IMR-90 (cell line): ENCODE data around the gene ZFX. TPM values are rescaled to one million over a fixed set of nuclear protein-coding genes. Genes with fewer than 3 reads are reported as not detected.

ENCODE experiments used
- ATAC-seq: fragments of 200-7000 bp; cut with Tn5 transposase; 2 replicates; pipeline ENCODE4 v1.9.1; 2020; ENCODE audit warnings: low read depth, mild to moderate bottlenecking, moderate library complexity
- BruUV-seq: library from RNA; stranded (reverse); fragments of 400-500 nt; replicated peaks from 2 replicates; lab custom pipeline; 2021; lab: Mats Ljungman, UMichigan
- CTCF ChIA-PET: fragments of 300-600 bp; formaldehyde crosslinking; extraction: SDS; loops from one replicate; lab custom pipeline; 2021; ENCODE audit warnings: antibody characterized with exemption; lab: Yijun Ruan, JAX
- POLR2A ChIA-PET: fragments of 300-600 bp; sonication (Branson Sonifier 250); formaldehyde crosslinking; loops from one replicate; lab custom pipeline; 2022; ENCODE audit warnings: antibody characterized with exemption; ENCODE audit not compliant: unreplicated experiment; lab: Charles Lee
- DNase-seq: peaks from one replicate; pipeline ENCODE4 v3.0.0; 2013
- H2AFZ ChIP-seq: replicated peaks from 2 replicates; pipeline ENCODE3; 2013; ENCODE audit warnings: low read length, mild to moderate bottlenecking; ENCODE audit not compliant: poor library complexity
- H2AK5ac ChIP-seq: 2 replicates; pipeline ENCODE4 v1.6.1; 2013; ENCODE audit warnings: low read depth, low read length, inconsistent platforms
- H2AK9ac ChIP-seq: replicated peaks from 2 replicates; pipeline ENCODE3; 2013; ENCODE audit warnings: mild to moderate bottlenecking, low read depth, low read length, moderate library complexity; ENCODE audit not compliant: poor library complexity
- H2BK120ac ChIP-seq: 2 replicates; pipeline ENCODE4 v1.6.1; 2013; ENCODE audit warnings: low read depth, low read length, inconsistent platforms
- H2BK15ac ChIP-seq: 3 replicates; pipeline ENCODE4 v1.6.1; 2013; ENCODE audit warnings: low read depth, low read length, inconsistent platforms
- H2BK20ac ChIP-seq: 2 replicates; pipeline ENCODE4 v1.6.1; 2013; ENCODE audit warnings: low read depth, mild to moderate bottlenecking, inconsistent platforms, low read length, moderate library complexity
- H2BK5ac ChIP-seq: 2 replicates; pipeline ENCODE4 v1.6.1; 2013; ENCODE audit warnings: mild to moderate bottlenecking, low read depth, low read length, inconsistent platforms; ENCODE audit not compliant: poor library complexity, severe bottlenecking
- H3K14ac ChIP-seq: replicated peaks from 2 replicates; pipeline ENCODE4 v1.6.1; 2013; ENCODE audit warnings: low read depth, low read length, inconsistent platforms
- H3K18ac ChIP-seq: 2 replicates; pipeline ENCODE4 v1.6.1; 2013; ENCODE audit warnings: low read depth, low read length, control low read depth
- H3K23ac ChIP-seq: 2 replicates; pipeline ENCODE4 v1.6.1; 2013; ENCODE audit warnings: low read depth, low read length, inconsistent platforms
- H3K27ac ChIP-seq: 2 replicates; pipeline ENCODE4 v1.5.1; 2013; ENCODE audit warnings: mild to moderate bottlenecking, control low read depth, low read length; ENCODE audit not compliant: insufficient read depth
- H3K27me3 ChIP-seq: 2 replicates; pipeline ENCODE4 v1.6.1; 2013; ENCODE audit warnings: low read length; ENCODE audit not compliant: control insufficient read depth, insufficient read depth
- H3K36me3 ChIP-seq: 2 replicates; pipeline ENCODE4 v1.6.1; 2013; ENCODE audit warnings: low read length, mixed read lengths; ENCODE audit not compliant: control insufficient read depth, insufficient read depth
- H3K4ac ChIP-seq: 2 replicates; pipeline ENCODE4 v1.6.1; 2013; ENCODE audit warnings: low read depth, low read length, inconsistent platforms
- H3K4me1 ChIP-seq: 2 replicates; pipeline ENCODE4 v1.6.1; 2013; ENCODE audit warnings: low read length, mixed read lengths; ENCODE audit not compliant: control insufficient read depth, insufficient read depth
- H3K4me2 ChIP-seq: 2 replicates; pipeline ENCODE4 v1.6.1; 2013; ENCODE audit warnings: low read depth, mild to moderate bottlenecking, control low read depth, low read length, moderate library complexity
- H3K4me3 ChIP-seq: 2 replicates; pipeline ENCODE4 v1.5.1; 2013; ENCODE audit warnings: low read depth, mild to moderate bottlenecking, control low read depth, low read length, moderate library complexity; ENCODE audit not compliant: insufficient read depth
- H3K56ac ChIP-seq: 2 replicates; pipeline ENCODE4 v1.6.1; 2013; ENCODE audit warnings: low read length, inconsistent platforms; ENCODE audit not compliant: insufficient read depth; ENCODE audit errors: extremely low read depth
- H3K79me1 ChIP-seq, 2 experiments: 2 replicates each; pipeline ENCODE4 v1.6.1; 2013; ENCODE audit warnings: low read length in 2 of 2, inconsistent platforms in 1 of 2, low read depth in 1 of 2
- H3K9ac ChIP-seq: 2 replicates; pipeline ENCODE4 v1.6.1; 2013; ENCODE audit warnings: low read depth, low read length, control low read depth
- H3K9me1 ChIP-seq: 2 replicates; pipeline ENCODE4 v1.6.1; 2013; ENCODE audit warnings: low read length, inconsistent platforms; ENCODE audit not compliant: insufficient read depth
- H3K9me3 ChIP-seq: 2 replicates; pipeline ENCODE4 v1.6.1; 2013; ENCODE audit warnings: low read length; ENCODE audit not compliant: control insufficient read depth, insufficient read depth
- H4K20me1 ChIP-seq: 2 replicates; pipeline ENCODE4 v1.6.1; 2013; ENCODE audit warnings: low read length, inconsistent platforms; ENCODE audit not compliant: insufficient read depth
- H4K5ac ChIP-seq: 2 replicates; pipeline ENCODE4 v1.6.1; 2013; ENCODE audit warnings: mild to moderate bottlenecking, low read depth, low read length, control low read depth
- H4K8ac ChIP-seq, 2 experiments: 2 replicates each; pipeline ENCODE4 v1.6.1; 2013; ENCODE audit warnings: low read depth in 2 of 2, low read length in 2 of 2, control low read depth in 1 of 2, inconsistent platforms in 1 of 2
- H4K91ac ChIP-seq: 2 replicates; pipeline ENCODE4 v1.6.1; 2013; ENCODE audit warnings: low read depth, low read length, inconsistent platforms; ENCODE audit not compliant: insufficient read depth
- MAFK ChIP-seq: IDR thresholded peaks from 2 replicates; pipeline ENCODE4 v1.6.1; 2012; ENCODE audit warnings: low read depth, low read length, improper control_type of control experiment
- SMC3 ChIP-seq: fragments of 150-350 bp; IDR thresholded peaks from 2 replicates; pipeline ENCODE4 v1.6.1; 2016; ENCODE audit warnings: low read depth, mild to moderate bottlenecking, antibody characterized with exemption, low read length, moderate library complexity
- WGBS, 2 experiments: methylation state at CpG; one replicate each; pipeline versions ENCODE4 v1.1.5 to v1.1.7; 2013; ENCODE audit warnings: missing lambda C conversion rate in 2 of 2; ENCODE audit not compliant: insufficient read length in 1 of 2; ENCODE audit errors: extremely low coverage in 2 of 2; 5-methylcytosine and 5-hydroxymethylcytosine counted together
- dilution Hi-C: fragments of 300-500 bp; cut with HindIII; formaldehyde crosslinking; loops from one replicate; pipeline ENCODE4 v1.14.3; 2018; ENCODE audit warnings: low sequenced_read_pairs; ENCODE audit not compliant: unreplicated experiment
- in situ Hi-C: fragments of 300-500 bp; cut with MboI; formaldehyde crosslinking; loops from 3 replicates; pipeline ENCODE4 v1.14.3; 2019; ENCODE audit warnings: low sequenced_read_pairs, inconsistent platforms, mixed read lengths
- intact Hi-C: fragments of 100-400 bp; cut with micrococcal nuclease; formaldehyde crosslinking; loops from 2 replicates; pipeline ENCODE4 v1.10.0; 2022
- polyA plus RNA-seq, 3 experiments: library from polyadenylated mRNA; depleted of rRNA; stranded (reverse); fragments of >200 nt; gene quantifications; 2 replicates each; pipeline ENCODE4 v1.2.3, GENCODE V29; 2012; ENCODE audit warnings: low replicate concordance in 1 of 3
- total RNA-seq: library from RNA; depleted of rRNA; stranded (reverse); fragments of >200 nt; gene quantifications from 2 replicates; pipeline ENCODE4 v1.2.3, GENCODE V29; 2012
- TF ChIP-seq, protein P1 (sequence below): fragments of 150-350 bp; IDR thresholded peaks from 2 replicates; pipeline ENCODE4 v1.6.1; 2017; ENCODE audit warnings: mild to moderate bottlenecking, antibody characterized with exemption, low read length, low read depth

The ZFX gene
- total and polyA plus RNA-seq, 2 of the 4 experiments (the other 2 are of a cell fraction) = 16.0 to 99.3 TPM

DNA sequence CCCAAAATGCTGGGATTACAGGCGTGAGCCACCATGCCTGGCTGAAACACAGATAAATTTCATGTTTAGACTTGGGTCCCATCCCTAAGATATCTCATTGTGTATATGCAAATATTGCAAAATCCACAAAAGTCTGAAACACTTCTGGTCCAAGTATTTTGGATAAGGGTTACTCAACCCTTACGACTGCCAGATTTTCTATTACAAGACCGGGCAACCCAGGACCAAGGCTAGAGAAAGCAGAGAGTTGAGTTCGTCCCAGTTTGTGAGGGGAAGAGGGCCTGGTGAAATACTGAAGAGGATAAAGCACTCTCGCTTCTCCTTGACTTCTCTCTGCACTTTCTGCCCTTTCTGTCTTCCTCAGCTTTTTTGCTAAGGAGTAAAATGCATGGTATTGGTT lies 34.5 kb downstream of the ZFX start:
- H2BK20ac ChIP-seq = no peak overlapping the region
- no peak overlapping the region for H4K91ac ChIP-seq
- in situ Hi-C loops (no loop called here), dilution Hi-C loops (no loop called here), intact Hi-C loops (no loop called here)
- ChIA-PET CTCF (no interaction called here), POLR2A (no interaction called here)
- no peak overlapping the region for H2BK15ac ChIP-seq
- no peaks in the 10 kb centered on the region for H3K9me3 ChIP-seq
- H3K4ac ChIP-seq = no peak overlapping the region
- H2BK5ac ChIP-seq = no peak overlapping the region
- H2AK9ac ChIP-seq = no peak overlapping the region
- H4K8ac ChIP-seq = no peak overlapping the region
- no peak overlapping the region for H3K18ac ChIP-seq
- H3K56ac ChIP-seq = no peak overlapping the region
- no peak overlapping the region for H2BK120ac ChIP-seq
- no peak overlapping the region for H3K27ac ChIP-seq
- no peak overlapping the region for H3K4me3 ChIP-seq
- peaks cover 67% of the 10 kb centered on the region for H4K20me1 ChIP-seq
- DNase-seq (no peak), ATAC-seq (no peak)
- H2AFZ ChIP-seq = no peak overlapping the region
- TF ChIP-seq, protein P1, sequence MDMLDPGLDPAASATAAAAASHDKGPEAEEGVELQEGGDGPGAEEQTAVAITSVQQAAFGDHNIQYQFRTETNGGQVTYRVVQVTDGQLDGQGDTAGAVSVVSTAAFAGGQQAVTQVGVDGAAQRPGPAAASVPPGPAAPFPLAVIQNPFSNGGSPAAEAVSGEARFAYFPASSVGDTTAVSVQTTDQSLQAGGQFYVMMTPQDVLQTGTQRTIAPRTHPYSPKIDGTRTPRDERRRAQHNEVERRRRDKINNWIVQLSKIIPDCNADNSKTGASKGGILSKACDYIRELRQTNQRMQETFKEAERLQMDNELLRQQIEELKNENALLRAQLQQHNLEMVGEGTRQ = no peak
- TF ChIP-seq MAFK = no peak
- no peak for TF ChIP-seq SMC3
- peaks cover 5% of the 10 kb centered on the region for H3K9me1 ChIP-seq
- no peaks in the 10 kb centered on the region for H3K4me1 ChIP-seq
- no TSS peak for BruUV-seq
- no peaks in the 10 kb centered on the region for H3K27me3 ChIP-seq
- no peak overlapping the region for H3K23ac ChIP-seq
- H3K9ac ChIP-seq = no peak overlapping the region
- H3K79me1 ChIP-seq = peaks cover 21 to 59% of the 10 kb centered on the region in 2 experiments
- H2AK5ac ChIP-seq = no peak overlapping the region
- H4K5ac ChIP-seq = no peak overlapping the region
- no CpG with 5 or more reads among the region's 5 CpGs for WGBS, 2 experiments
- no peak overlapping the region for H3K4me2 ChIP-seq
- no peak overlapping the region for H3K14ac ChIP-seq
- H3K36me3 ChIP-seq = peaks cover 27% of the 10 kb centered on the region
